COLO668 (cell line): ENCODE results near the gene EPSTI1.
"Not testable (repeated sequence)": the region's sequence is repeated elsewhere in the genome, so short reads cannot be mapped to it uniquely, and the experiment has no call there.

Experiments
- DNase-seq: peaks from one replicate; lab custom pipeline; 2025; ENCODE audit not compliant: unreplicated experiment; lab: John Stamatoyannopoulos, UW

EPSTI1 gene

GRCh38 chr13:43006893-43007631 is 15.0 kb upstream of the EPSTI1 start:
- no peak for DNase-seq

GRCh38 chr13:43005460-43006236 is 13.6 kb upstream of the EPSTI1 start:
- DNase-seq: no peak

GRCh38 chr13:43003729-43004128 is 11.7 kb upstream of the EPSTI1 start:
- no peak for DNase-seq

- no peak for DNase-seq
These were observed 11.0 kb upstream of the EPSTI1 start for GRCh38 chr13:43003010-43003409.

- DNase-seq: no peak
These were observed 10.0 kb upstream of the EPSTI1 start for GRCh38 chr13:43002021-43002420.

GRCh38 chr13:43000676-43001075 is 8.6 kb upstream of the EPSTI1 start:
- DNase-seq: no peak

GRCh38 chr13:42999491-42999890 is 7.5 kb upstream of the EPSTI1 start:
- DNase-seq: no peak

GRCh38 chr13:42997381-42997780 is 5.3 kb upstream of the EPSTI1 start:
- no peak for DNase-seq

GRCh38 chr13:42996584-42996983 is 4.5 kb upstream of the EPSTI1 start:
- no peak for DNase-seq

GRCh38 chr13:42994878-42995277 is 2.8 kb upstream of the EPSTI1 start:
- no peak for DNase-seq

- DNase-seq: no peak
These were observed 702 bp upstream of the EPSTI1 start for GRCh38 chr13:42992764-42993122.

- DNase-seq: not testable (repeated sequence)
These were observed 676 bp downstream of the EPSTI1 start for GRCh38 chr13:42991233-42991897.

GRCh38 chr13:42990291-42991232 is 1.5 kb downstream of the EPSTI1 start:
- DNase-seq: no peak

- DNase-seq: no peak
These were observed 5.9 kb downstream of the EPSTI1 start for GRCh38 chr13:42986176-42986574.

- no peak for DNase-seq
These were observed 6.5 kb downstream of the EPSTI1 start for GRCh38 chr13:42985312-42986175.

GRCh38 chr13:42984691-42985090 is 7.3 kb downstream of the EPSTI1 start:
- no peak for DNase-seq

- DNase-seq: no peak
These were observed 8.0 kb downstream of the EPSTI1 start for GRCh38 chr13:42984026-42984425.

- no peak for DNase-seq
These were observed 10.2 kb downstream of the EPSTI1 start for GRCh38 chr13:42981853-42982252.

- DNase-seq: no peak
These were observed 10.7 kb downstream of the EPSTI1 start for GRCh38 chr13:42981317-42981716.

- DNase-seq: no peak
These were observed 14.8 kb downstream of the EPSTI1 start for GRCh38 chr13:42977219-42977659.
